ENCODE results near the gene FPR3.
A peak's percentile ranks its signal among the peaks of the same experiment; 100 is the strongest.

FPR3 gene

GRCh38 chr19:51807111-51807701 lies 12.2 kb downstream of the FPR3 start:
- TF ChIP-seq, protein P1, sequence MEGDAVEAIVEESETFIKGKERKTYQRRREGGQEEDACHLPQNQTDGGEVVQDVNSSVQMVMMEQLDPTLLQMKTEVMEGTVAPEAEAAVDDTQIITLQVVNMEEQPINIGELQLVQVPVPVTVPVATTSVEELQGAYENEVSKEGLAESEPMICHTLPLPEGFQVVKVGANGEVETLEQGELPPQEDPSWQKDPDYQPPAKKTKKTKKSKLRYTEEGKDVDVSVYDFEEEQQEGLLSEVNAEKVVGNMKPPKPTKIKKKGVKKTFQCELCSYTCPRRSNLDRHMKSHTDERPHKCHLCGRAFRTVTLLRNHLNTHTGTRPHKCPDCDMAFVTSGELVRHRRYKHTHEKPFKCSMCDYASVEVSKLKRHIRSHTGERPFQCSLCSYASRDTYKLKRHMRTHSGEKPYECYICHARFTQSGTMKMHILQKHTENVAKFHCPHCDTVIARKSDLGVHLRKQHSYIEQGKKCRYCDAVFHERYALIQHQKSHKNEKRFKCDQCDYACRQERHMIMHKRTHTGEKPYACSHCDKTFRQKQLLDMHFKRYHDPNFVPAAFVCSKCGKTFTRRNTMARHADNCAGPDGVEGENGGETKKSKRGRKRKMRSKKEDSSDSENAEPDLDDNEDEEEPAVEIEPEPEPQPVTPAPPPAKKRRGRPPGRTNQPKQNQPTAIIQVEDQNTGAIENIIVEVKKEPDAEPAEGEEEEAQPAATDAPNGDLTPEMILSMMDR (IDR thresholded peaks at IDR 0.05; ENCODE audit: low read length, missing control alignments): no peak
- DNase-seq (ENCODE audit: low read depth): peak; percentile 29
- no peak overlapping the region for H3K4me3 ChIP-seq (replicated peaks; ENCODE audit: low read depth, low read length)

DNA sequence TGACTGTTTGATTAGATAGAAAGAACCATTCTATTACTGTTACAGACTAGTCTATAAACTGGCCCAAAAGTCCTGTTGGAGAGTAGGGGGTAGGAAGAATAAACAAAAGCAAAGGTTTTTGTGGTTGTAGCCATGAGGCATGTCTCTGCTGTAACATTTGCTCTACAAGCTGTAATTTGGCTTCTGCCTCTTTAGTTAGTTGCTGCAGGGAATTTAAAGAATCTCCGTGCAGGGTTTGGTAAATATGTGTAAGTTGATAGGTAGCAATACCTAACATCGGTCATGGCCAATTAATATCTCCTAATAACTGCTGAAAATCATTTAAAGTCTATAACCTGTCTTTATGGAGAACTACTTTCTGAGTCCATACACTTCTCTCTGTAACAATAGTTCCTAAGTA lies 13.0 kb downstream of the FPR3 start:
- TF ChIP-seq, protein P1 (IDR thresholded peaks at IDR 0.05; ENCODE audit: low read length, missing control alignments): no peak
- no peak for DNase-seq (ENCODE audit: low read depth)
- no peak overlapping the region for H3K4me3 ChIP-seq (replicated peaks; ENCODE audit: low read depth, low read length)

GRCh38 chr19:51808333-51808986 lies 13.5 kb downstream of the FPR3 start:
- H3K4me3 ChIP-seq (replicated peaks; ENCODE audit: low read depth, low read length): no peak overlapping the region
- TF ChIP-seq, protein P1 (IDR thresholded peaks at IDR 0.05; ENCODE audit: low read length, missing control alignments): peak; percentile 33
- peak; percentile 90 for DNase-seq (ENCODE audit: low read depth)

DNA sequence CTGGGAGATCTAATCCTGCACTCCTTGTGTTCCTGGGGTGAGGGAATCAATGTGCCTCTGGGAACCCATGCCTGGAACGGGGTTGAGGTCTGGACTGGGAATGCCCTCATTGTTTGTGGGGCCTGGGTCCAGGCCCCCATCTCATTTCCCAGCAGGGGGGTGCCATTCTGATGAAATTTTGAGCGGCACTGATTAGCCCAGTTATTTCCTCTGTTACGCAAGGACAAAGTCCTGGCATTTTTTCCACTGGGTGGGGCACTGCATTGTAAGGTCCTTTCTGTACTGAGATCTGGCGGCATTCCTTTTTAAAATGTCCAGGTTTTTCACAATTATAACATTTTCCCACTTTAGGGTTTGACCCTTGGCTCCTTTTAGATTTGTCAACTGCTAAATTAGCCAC lies 14.8 kb downstream of the FPR3 start:
- TF ChIP-seq, protein P1 (IDR thresholded peaks at IDR 0.05; ENCODE audit: low read length, missing control alignments): no peak
- peak; percentile 70 for DNase-seq (ENCODE audit: low read depth)
- no peak overlapping the region for H3K4me3 ChIP-seq (replicated peaks; ENCODE audit: low read depth, low read length)

- H3K4me3 ChIP-seq (replicated peaks; ENCODE audit: low read depth, low read length): no peak overlapping the region
- TF ChIP-seq, protein P1 (IDR thresholded peaks at IDR 0.05; ENCODE audit: low read length, missing control alignments): no peak
- peak; percentile 21 for DNase-seq (ENCODE audit: low read depth)
Observed at GRCh38 chr19:51810223-51810622, 15.3 kb downstream of the FPR3 start.

GRCh38 chr19:51811344-51811743 lies 16.4 kb downstream of the FPR3 start:
- DNase-seq (ENCODE audit: low read depth): no peak
- TF ChIP-seq, protein P1 (IDR thresholded peaks at IDR 0.05; ENCODE audit: low read length, missing control alignments): no peak

DNA sequence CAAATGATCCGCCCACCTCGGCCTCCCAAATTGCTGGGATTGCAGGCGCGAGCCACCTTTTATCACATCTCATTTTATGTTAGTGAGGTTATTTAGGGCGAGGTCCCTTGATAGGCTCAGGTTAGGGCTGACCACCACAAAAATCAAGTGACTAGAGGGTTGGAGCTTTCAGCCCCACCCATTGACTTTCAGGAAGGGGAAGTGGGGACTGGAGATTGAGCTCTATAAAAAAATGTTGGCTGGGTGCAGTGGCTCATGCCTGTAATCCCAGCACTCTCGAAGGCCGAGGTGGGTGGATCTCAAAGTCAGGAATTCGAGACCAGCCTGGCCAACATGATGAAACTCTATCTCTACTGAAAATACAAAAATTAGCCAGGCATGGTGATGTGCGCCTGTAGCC lies 20.1 kb downstream of the FPR3 start:
- no peak overlapping the region for H3K4me3 ChIP-seq (replicated peaks; ENCODE audit: low read depth, low read length)
- TF ChIP-seq, protein P1 (IDR thresholded peaks at IDR 0.05; ENCODE audit: low read length, missing control alignments): no peak
- no peak for DNase-seq (ENCODE audit: low read depth)

More at GRCh38 chr19:51811344-51811743, 16.4 kb downstream of the FPR3 start:
- H3K4me3 ChIP-seq (replicated peaks; ENCODE audit: low read depth, low read length): no peak overlapping the region
